IMR-90 (cell line): Measurements from ENCODE around the gene PRRC2B. TPM values are rescaled to one million over a fixed set of nuclear protein-coding genes. Genes with fewer than 3 reads are reported as not detected.
A peak's percentile ranks its signal among the peaks of the same experiment; 100 is the strongest.

ENCODE experiments used
- ATAC-seq: fragments of 200-7000 bp; cut with Tn5 transposase; 2 replicates; pipeline ENCODE4 v1.9.1; 2020; ENCODE audit warnings: low read depth, mild to moderate bottlenecking, moderate library complexity
- BruUV-seq: library from RNA; stranded (reverse); fragments of 400-500 nt; replicated peaks from 2 replicates; lab custom pipeline; 2021; lab: Mats Ljungman, UMichigan
- CTCF ChIA-PET: fragments of 300-600 bp; formaldehyde crosslinking; extraction: SDS; loops from one replicate; lab custom pipeline; 2021; ENCODE audit warnings: antibody characterized with exemption; lab: Yijun Ruan, JAX
- POLR2A ChIA-PET: fragments of 300-600 bp; sonication (Branson Sonifier 250); formaldehyde crosslinking; loops from one replicate; lab custom pipeline; 2022; ENCODE audit warnings: antibody characterized with exemption; ENCODE audit not compliant: unreplicated experiment; lab: Charles Lee
- DNase-seq: peaks from one replicate; pipeline ENCODE4 v3.0.0; 2013
- H2AFZ ChIP-seq: replicated peaks from 2 replicates; pipeline ENCODE3; 2013; ENCODE audit warnings: low read length, mild to moderate bottlenecking; ENCODE audit not compliant: poor library complexity
- H2AK5ac ChIP-seq: 2 replicates; pipeline ENCODE4 v1.6.1; 2013; ENCODE audit warnings: low read depth, low read length, inconsistent platforms
- H2AK9ac ChIP-seq: replicated peaks from 2 replicates; pipeline ENCODE3; 2013; ENCODE audit warnings: mild to moderate bottlenecking, low read depth, low read length, moderate library complexity; ENCODE audit not compliant: poor library complexity
- H2BK120ac ChIP-seq: 2 replicates; pipeline ENCODE4 v1.6.1; 2013; ENCODE audit warnings: low read depth, low read length, inconsistent platforms
- H2BK15ac ChIP-seq: 3 replicates; pipeline ENCODE4 v1.6.1; 2013; ENCODE audit warnings: low read depth, low read length, inconsistent platforms
- H2BK20ac ChIP-seq: 2 replicates; pipeline ENCODE4 v1.6.1; 2013; ENCODE audit warnings: low read depth, mild to moderate bottlenecking, inconsistent platforms, low read length, moderate library complexity
- H2BK5ac ChIP-seq: 2 replicates; pipeline ENCODE4 v1.6.1; 2013; ENCODE audit warnings: mild to moderate bottlenecking, low read depth, low read length, inconsistent platforms; ENCODE audit not compliant: poor library complexity, severe bottlenecking
- H3K14ac ChIP-seq: replicated peaks from 2 replicates; pipeline ENCODE4 v1.6.1; 2013; ENCODE audit warnings: low read depth, low read length, inconsistent platforms
- H3K18ac ChIP-seq: 2 replicates; pipeline ENCODE4 v1.6.1; 2013; ENCODE audit warnings: low read depth, low read length, control low read depth
- H3K23ac ChIP-seq: 2 replicates; pipeline ENCODE4 v1.6.1; 2013; ENCODE audit warnings: low read depth, low read length, inconsistent platforms
- H3K27ac ChIP-seq: 2 replicates; pipeline ENCODE4 v1.5.1; 2013; ENCODE audit warnings: mild to moderate bottlenecking, control low read depth, low read length; ENCODE audit not compliant: insufficient read depth
- H3K27me3 ChIP-seq: 2 replicates; pipeline ENCODE4 v1.6.1; 2013; ENCODE audit warnings: low read length; ENCODE audit not compliant: control insufficient read depth, insufficient read depth
- H3K36me3 ChIP-seq: 2 replicates; pipeline ENCODE4 v1.6.1; 2013; ENCODE audit warnings: low read length, mixed read lengths; ENCODE audit not compliant: control insufficient read depth, insufficient read depth
- H3K4ac ChIP-seq: 2 replicates; pipeline ENCODE4 v1.6.1; 2013; ENCODE audit warnings: low read depth, low read length, inconsistent platforms
- H3K4me1 ChIP-seq: 2 replicates; pipeline ENCODE4 v1.6.1; 2013; ENCODE audit warnings: low read length, mixed read lengths; ENCODE audit not compliant: control insufficient read depth, insufficient read depth
- H3K4me2 ChIP-seq: 2 replicates; pipeline ENCODE4 v1.6.1; 2013; ENCODE audit warnings: low read depth, mild to moderate bottlenecking, control low read depth, low read length, moderate library complexity
- H3K4me3 ChIP-seq: 2 replicates; pipeline ENCODE4 v1.5.1; 2013; ENCODE audit warnings: low read depth, mild to moderate bottlenecking, control low read depth, low read length, moderate library complexity; ENCODE audit not compliant: insufficient read depth
- H3K56ac ChIP-seq: 2 replicates; pipeline ENCODE4 v1.6.1; 2013; ENCODE audit warnings: low read length, inconsistent platforms; ENCODE audit not compliant: insufficient read depth; ENCODE audit errors: extremely low read depth
- H3K79me1 ChIP-seq, 2 experiments: 2 replicates each; pipeline ENCODE4 v1.6.1; 2013; ENCODE audit warnings: low read length in 2 of 2, inconsistent platforms in 1 of 2, low read depth in 1 of 2
- H3K9ac ChIP-seq: 2 replicates; pipeline ENCODE4 v1.6.1; 2013; ENCODE audit warnings: low read depth, low read length, control low read depth
- H3K9me1 ChIP-seq: 2 replicates; pipeline ENCODE4 v1.6.1; 2013; ENCODE audit warnings: low read length, inconsistent platforms; ENCODE audit not compliant: insufficient read depth
- H3K9me3 ChIP-seq: 2 replicates; pipeline ENCODE4 v1.6.1; 2013; ENCODE audit warnings: low read length; ENCODE audit not compliant: control insufficient read depth, insufficient read depth
- H4K20me1 ChIP-seq: 2 replicates; pipeline ENCODE4 v1.6.1; 2013; ENCODE audit warnings: low read length, inconsistent platforms; ENCODE audit not compliant: insufficient read depth
- H4K5ac ChIP-seq: 2 replicates; pipeline ENCODE4 v1.6.1; 2013; ENCODE audit warnings: mild to moderate bottlenecking, low read depth, low read length, control low read depth
- H4K8ac ChIP-seq, 2 experiments: 2 replicates each; pipeline ENCODE4 v1.6.1; 2013; ENCODE audit warnings: low read depth in 2 of 2, low read length in 2 of 2, control low read depth in 1 of 2, inconsistent platforms in 1 of 2
- H4K91ac ChIP-seq: 2 replicates; pipeline ENCODE4 v1.6.1; 2013; ENCODE audit warnings: low read depth, low read length, inconsistent platforms; ENCODE audit not compliant: insufficient read depth
- BHLHE40 ChIP-seq: fragments of 150-350 bp; IDR thresholded peaks from 2 replicates; pipeline ENCODE4 v1.6.1; 2016; ENCODE audit warnings: mild to moderate bottlenecking, low read depth, low read length
- MAZ ChIP-seq: IDR thresholded peaks from 2 replicates; pipeline ENCODE4 v1.6.1; 2012; ENCODE audit warnings: low read depth, mild to moderate bottlenecking, low read length, improper control_type of control experiment, moderate library complexity, borderline replicate concordance
- WGBS, 2 experiments: methylation state at CpG; one replicate each; pipeline versions ENCODE4 v1.1.5 to v1.1.7; 2013; ENCODE audit warnings: missing lambda C conversion rate in 2 of 2; ENCODE audit not compliant: insufficient read length in 1 of 2; ENCODE audit errors: extremely low coverage in 2 of 2; 5-methylcytosine and 5-hydroxymethylcytosine counted together
- dilution Hi-C: fragments of 300-500 bp; cut with HindIII; formaldehyde crosslinking; loops from one replicate; pipeline ENCODE4 v1.14.3; 2018; ENCODE audit warnings: low sequenced_read_pairs; ENCODE audit not compliant: unreplicated experiment
- in situ Hi-C: fragments of 300-500 bp; cut with MboI; formaldehyde crosslinking; loops from 3 replicates; pipeline ENCODE4 v1.14.3; 2019; ENCODE audit warnings: low sequenced_read_pairs, inconsistent platforms, mixed read lengths
- intact Hi-C: fragments of 100-400 bp; cut with micrococcal nuclease; formaldehyde crosslinking; loops from 2 replicates; pipeline ENCODE4 v1.10.0; 2022
- polyA plus RNA-seq, 3 experiments: library from polyadenylated mRNA; depleted of rRNA; stranded (reverse); fragments of >200 nt; gene quantifications; 2 replicates each; pipeline ENCODE4 v1.2.3, GENCODE V29; 2012; ENCODE audit warnings: low replicate concordance in 1 of 3
- total RNA-seq: library from RNA; depleted of rRNA; stranded (reverse); fragments of >200 nt; gene quantifications from 2 replicates; pipeline ENCODE4 v1.2.3, GENCODE V29; 2012

The PRRC2B gene
- total and polyA plus RNA-seq, 2 of the 4 experiments (the other 2 are of a cell fraction): 19.4 to 39.1 TPM

GRCh38 chr9:131530920-131531832, 137.3 kb downstream of the PRRC2B start, which contains the start of gene UCK1:
Gene UCK1 (minus strand): TSS chr9:131531263. CDS start chr9:131531174, 89 bp downstream.
- DNase-seq: peak; percentile 62
- in situ Hi-C loops (no loop called here), intact Hi-C loops (loop anchor here (2.0 kb wide), 1 partner anchor 216 kb away; no protein-coding TSS in a partner anchor), dilution Hi-C loops (no loop called here)
- Histone ChIP-seq H4K8ac (peak within 1 kb of the TSS; percentile 99 to 100), H3K27me3 (peaks cover 4% of the 10 kb centered on the region), H2BK15ac (no peak within 1 kb of the TSS), H2AK5ac (peak within 1 kb of the TSS; percentile 78), H3K4me2 (peak within 1 kb of the TSS; percentile 98), H3K79me1 (peaks cover 12 to 20% of the 10 kb centered on the region in 2 experiments), H2BK120ac (no peak within 1 kb of the TSS), H4K20me1 (no peaks in the 10 kb centered on the region), H2AFZ (peak within 1 kb of the TSS; percentile 99), H4K91ac (peak within 1 kb of the TSS; percentile 79), H3K18ac (peak within 1 kb of the TSS; percentile 58; the same call in 1 of the 2 replicates), H3K4ac (peak within 1 kb of the TSS; percentile 96), H3K9me3 (no peaks in the 10 kb centered on the region), H3K4me1 (peaks cover 8% of the 10 kb centered on the region), H3K4me3 (peak within 1 kb of the TSS; percentile 95), H2BK5ac (peak within 1 kb of the TSS; percentile 82), H2AK9ac (peak within 1 kb of the TSS; percentile 95), H3K36me3 (peaks cover 25% of the 10 kb centered on the region), H4K5ac (peak within 1 kb of the TSS; percentile 97), H2BK20ac (no peak within 1 kb of the TSS), H3K56ac (no peak within 1 kb of the TSS), H3K23ac (peak within 1 kb of the TSS; percentile 39; the same call in 1 of the 2 replicates), H3K14ac (peak within 1 kb of the TSS; percentile 96), H3K9ac (peak within 1 kb of the TSS; percentile 94), H3K9me1 (no peaks in the 10 kb centered on the region), H3K27ac (peak within 1 kb of the TSS; percentile 93)
- no TSS peak for BruUV-seq
- ChIA-PET CTCF (no interaction called here), POLR2A (no interaction called here)
- WGBS, 2 experiments: 16% methylated on average over 52 of the region's 103 CpGs; no CpG with 5 or more reads in 1 of the 2 experiments
- TF ChIP-seq BHLHE40 (no peak), MAZ (peak; percentile 63; the same call in 1 of the 2 replicates)
- ATAC-seq: peak; percentile 94
